CD14-positive monocyte (primary cell): ENCODE data around the gene LMTK2. TPM values are rescaled to one million over a fixed set of nuclear protein-coding genes. Genes with fewer than 3 reads are reported as not detected.

Experiments
- DNase-seq, 3 donors: peaks; one replicate each; pipeline ENCODE4 v3.0.0-alpha.2; 2011 to 2022
- H2AFZ ChIP-seq: 2 replicates; pipeline ENCODE4 v1.6.0; 2012; ENCODE audit warnings: mild to moderate bottlenecking, low read depth, low read length, inconsistent platforms; ENCODE audit not compliant: insufficient read depth, poor library complexity, severe bottlenecking
- H3K27ac ChIP-seq, 2 donors: 1 replicate in 1 of 2; 2 replicates in 1 of 2; pipeline ENCODE4 v1.5.1; 2012 to 2013; ENCODE audit warnings: low read length in 2 of 2, control low read depth in 1 of 2, inconsistent platforms in 1 of 2, low read depth in 1 of 2, mild to moderate bottlenecking in 1 of 2
- H3K27me3 ChIP-seq, 2 donors: one replicate each; pipeline versions ENCODE4 v1.6.0 to v1.6.1; 2011 to 2013; ENCODE audit warnings: low read length in 2 of 2; ENCODE audit not compliant: control insufficient read depth in 2 of 2, insufficient read depth in 2 of 2
- H3K36me3 ChIP-seq, 2 donors: replicated peaks in 1 of 2; 1 replicate in 1 of 2; 2 replicates in 1 of 2; pipeline versions ENCODE4 v1.5.1 to v1.6.1; 2012 to 2013; ENCODE audit warnings: low read length in 2 of 2, control low read depth in 1 of 2, inconsistent platforms in 1 of 2, mild to moderate bottlenecking in 1 of 2; ENCODE audit not compliant: insufficient read depth in 2 of 2, control insufficient read depth in 1 of 2
- H3K4me1 ChIP-seq, 2 donors: 1 replicate in 1 of 2; 2 replicates in 1 of 2; pipeline versions ENCODE4 v1.5.1 to v1.6.1; 2012 to 2013; ENCODE audit warnings: low read length in 2 of 2, control low read depth in 1 of 2, inconsistent platforms in 1 of 2, mild to moderate bottlenecking in 1 of 2, moderate library complexity in 1 of 2; ENCODE audit not compliant: insufficient read depth in 2 of 2, control insufficient read depth in 1 of 2
- H3K4me2 ChIP-seq: replicated peaks from 2 replicates; pipeline ENCODE3; 2012; ENCODE audit warnings: low read length, moderate library complexity, mild to moderate bottlenecking; ENCODE audit not compliant: poor library complexity, severe bottlenecking; ENCODE audit errors: extremely low read depth
- H3K4me3 ChIP-seq, 3 experiments: fragments of 200-600 bp in 1 of 3; sonication (generic) in 1 of 3; replicated peaks in 1 of 3; 1 replicate in 2 of 3; 2 replicates in 1 of 3; pipeline ENCODE4 v1.5.1; 2011 to 2013; ENCODE audit warnings: low read length in 3 of 3, mild to moderate bottlenecking in 3 of 3, control low read depth in 2 of 3, low read depth in 2 of 3, inconsistent platforms in 1 of 3, moderate library complexity in 1 of 3
- H3K79me2 ChIP-seq: 2 replicates; pipeline ENCODE4 v1.6.0; 2012; ENCODE audit warnings: mild to moderate bottlenecking, control low read depth, inconsistent platforms, low read length, moderate library complexity; ENCODE audit not compliant: insufficient read depth
- H3K9ac ChIP-seq: 2 replicates; pipeline ENCODE4 v1.6.0; 2017; ENCODE audit warnings: low read length, mild to moderate bottlenecking; ENCODE audit not compliant: insufficient read depth, poor library complexity, severe bottlenecking
- H3K9me3 ChIP-seq, 2 donors: replicated peaks in 1 of 2; 1 replicate in 1 of 2; 2 replicates in 1 of 2; pipeline versions ENCODE4 v1.5.1 to v1.6.1; 2012 to 2013; ENCODE audit warnings: low read length in 2 of 2, control low read depth in 1 of 2; ENCODE audit not compliant: control insufficient read depth in 1 of 2, insufficient read depth in 1 of 2
- H4K20me1 ChIP-seq: 2 replicates; pipeline ENCODE4 v1.6.0; 2012; ENCODE audit warnings: mild to moderate bottlenecking, low read length, control low read depth, moderate library complexity; ENCODE audit not compliant: insufficient read depth
- H3K27ac Mint-ChIP-seq, 7 donors: one replicate each; pipeline ENCODE4 v1.8.0; 2020; ENCODE audit warnings: mild to moderate bottlenecking in 7 of 7, mixed read lengths in 7 of 7, moderate library complexity in 6 of 7, inconsistent platforms in 2 of 7
- H3K27me3 Mint-ChIP-seq, 3 donors: one replicate each; pipeline ENCODE4 v1.8.0; 2021 to 2022; ENCODE audit warnings: low read depth in 3 of 3, mild to moderate bottlenecking in 3 of 3, mixed read lengths in 3 of 3, moderate library complexity in 3 of 3, inconsistent platforms in 1 of 3
- H3K36me3 Mint-ChIP-seq, 2 donors: one replicate each; pipeline ENCODE4 v1.8.0; 2020; ENCODE audit warnings: mixed read lengths in 2 of 2, inconsistent platforms in 1 of 2, mild to moderate bottlenecking in 1 of 2
- H3K4me1 Mint-ChIP-seq: one replicate; pipeline ENCODE4 v1.8.0; 2020; ENCODE audit warnings: mild to moderate bottlenecking, mixed read lengths
- H3K4me3 Mint-ChIP-seq, 2 donors: one replicate each; pipeline ENCODE4 v1.8.0; 2020; ENCODE audit warnings: mild to moderate bottlenecking in 2 of 2, mixed read lengths in 2 of 2, moderate library complexity in 1 of 2
- H3K9me3 Mint-ChIP-seq, 7 donors: one replicate each; pipeline ENCODE4 v1.8.0; 2020 to 2022; ENCODE audit warnings: mixed read lengths in 7 of 7, mild to moderate bottlenecking in 6 of 7, moderate library complexity in 6 of 7, inconsistent platforms in 2 of 7
- CTCF ChIP-seq: fragments of 200-600 bp; IDR thresholded peaks from one replicate; pipeline ENCODE4 v1.8.0; 2022; ENCODE audit warnings: antibody characterized with exemption, mild to moderate bottlenecking
- WGBS: methylation state at CpG from one replicate; pipeline ENCODE4 v1.1.5; 2013; ENCODE audit warnings: missing lambda C conversion rate; ENCODE audit not compliant: insufficient coverage; 5-methylcytosine and 5-hydroxymethylcytosine counted together
- intact Hi-C, 2 donors: fragments of 100-400 bp; cut with micrococcal nuclease; formaldehyde crosslinking; loops; one replicate each; pipeline versions ENCODE4 v1.15.0 to v1.15.1; 2023
- polyA plus RNA-seq, 3 donors: library from polyadenylated mRNA; depleted of rRNA in 1 of 3; unstranded in 2 of 3; stranded (reverse) in 1 of 3; fragments of 300-500 nt in 2 of 3; fragments of >200 nt in 1 of 3; fragmentation: Illumina TruSeq in 2 of 3; gene quantifications; 1 replicate in 2 of 3; 2 replicates in 1 of 3; pipeline ENCODE4 v1.2.3, GENCODE V29; 2012 to 2021

The LMTK2 gene
- polyA plus RNA-seq, 3 donors, result 1.7 to 9.2 (median 1.8) TPM

GRCh38 chr7:98251231-98251600 is 144.6 kb downstream of the LMTK2 start:
- Histone ChIP-seq H3K4me2 (peak overlapping the region; percentile 82), H3K9ac (peak overlapping the region; percentile 79), H3K4me1 (peaks cover 59 to 62% of the 10 kb centered on the region in 2 donors), H3K36me3 (peaks cover under 1 to 2% of the 10 kb centered on the region in 2 donors), H3K79me2 (peaks cover 45% of the 10 kb centered on the region), H3K27me3 (no peaks in the 10 kb centered on the region), H3K9me3 (no peaks in the 10 kb centered on the region), H4K20me1 (peaks cover 10% of the 10 kb centered on the region), H3K4me3 (peak overlapping the region; percentile 81 to 98 (median 83)), H2AFZ (peak overlapping the region; percentile 90), H3K27ac (peak overlapping the region; percentile 31 to 94)
- Mint-ChIP-seq H3K4me1 (peaks cover 63% of the 10 kb centered on the region), H3K9me3 (peaks cover 0 to 2% (median 0%) of the 10 kb centered on the region in 7 donors), H3K27me3 (no peaks in the 10 kb centered on the region), H3K27ac (peak overlapping the region; percentile 81 to 96 (median 88)), H3K4me3 (peak overlapping the region; percentile 92 to 96), H3K36me3 (peaks cover 22 to 39% of the 10 kb centered on the region in 2 donors)
- WGBS, result 8% methylated on average over 4 of the region's 9 CpGs
- intact Hi-C loops, result loop anchor here (5.0 to 10.0 kb wide), 2 partner anchors 36 to 116 kb away; no protein-coding TSS in a partner anchor
- no peak for TF ChIP-seq CTCF
- peak in 1 of 3 donors; percentile 10 for DNase-seq

- peak within 1 kb of the TSS; percentile 90 for H2AFZ ChIP-seq
- peak within 1 kb of the TSS; percentile 81 to 98 (median 83) for H3K4me3 ChIP-seq
- Mint-ChIP-seq H3K27me3 (peaks cover 0 to 1% (median 0%) of the 10 kb centered on the region in 3 donors), H3K9me3 (peaks cover 0 to 2% (median 0%) of the 10 kb centered on the region in 7 donors), H3K4me1 (peaks cover 58% of the 10 kb centered on the region), H3K4me3 (peak within 1 kb of the TSS; percentile 92 to 96), H3K27ac (peak within 1 kb of the TSS; percentile 90 to 96 (median 94)), H3K36me3 (peaks cover 25 to 45% of the 10 kb centered on the region in 2 donors)
- no peak for TF ChIP-seq CTCF
- intact Hi-C loops, result loop anchor here (5.0 to 10.0 kb wide), 2 partner anchors 35 to 117 kb away; no protein-coding TSS in a partner anchor
- WGBS, result under 1% methylated on average over 63 of the region's 69 CpGs
- peak; percentile 92 to 94 (median 93) for DNase-seq
- H3K4me2 ChIP-seq, result peak within 1 kb of the TSS; percentile 82
- H3K4me1 ChIP-seq, result peaks cover 53 to 57% of the 10 kb centered on the region in 2 donors
- H3K79me2 ChIP-seq, result peaks cover 50% of the 10 kb centered on the region
- no peaks in the 10 kb centered on the region for H3K27me3 ChIP-seq
- H4K20me1 ChIP-seq, result peaks cover 15% of the 10 kb centered on the region
- peaks cover 6 to 8% of the 10 kb centered on the region in 2 donors for H3K36me3 ChIP-seq
- H3K9me3 ChIP-seq, result no peaks in the 10 kb centered on the region
- peak within 1 kb of the TSS; percentile 31 to 94 for H3K27ac ChIP-seq
- H3K9ac ChIP-seq, result peak within 1 kb of the TSS; percentile 79
Measured at GRCh38 chr7:98251601-98252424, 145.2 kb downstream of the LMTK2 start, which contains the start of gene TECPR1. Gene TECPR1 (minus strand): TSS chr7:98252232. CDS start chr7:98246146, 6,086 bp downstream.
